HepG2 (cell line): ENCODE data around the gene HDAC10. TPM values are rescaled to one million over a fixed set of nuclear protein-coding genes. Genes with fewer than 3 reads are reported as not detected.

Experiments
- BCL6 ChIP-seq: IDR thresholded peaks from 2 replicates; pipeline ENCODE4 v1.6.1; 2016; ENCODE audit warnings: missing genetic modification reagents, missing compliant biosample characterization
- GPN1 ChIP-seq: sonication (generic); formaldehyde crosslinking; IDR thresholded peaks from 2 replicates; pipeline ENCODE4 v1.5.1; 2020; ENCODE audit warnings: missing genetic modification reagents, borderline replicate concordance
- NFE2L2 ChIP-seq: fragments of 150-350 bp; IDR thresholded peaks from 2 replicates; pipeline ENCODE4 v1.6.1; 2014; ENCODE audit warnings: low read length
- SP140L ChIP-seq: sonication (generic); formaldehyde crosslinking; IDR thresholded peaks from 2 replicates; pipeline ENCODE4 v1.4.0; 2020; ENCODE audit warnings: missing genetic modification reagents, borderline replicate concordance
- ZNF550 ChIP-seq: sonication (generic); formaldehyde crosslinking; IDR thresholded peaks from 2 replicates; pipeline ENCODE4 v1.4.0; 2020; ENCODE audit warnings: mild to moderate bottlenecking, missing genetic modification reagents, borderline replicate concordance
- ZNF619 ChIP-seq: sonication (generic); formaldehyde crosslinking; IDR thresholded peaks from 2 replicates; pipeline ENCODE4 v1.4.0; 2020; ENCODE audit warnings: mild to moderate bottlenecking, missing genetic modification reagents
- polyA plus RNA-seq, 8 experiments: library from polyadenylated mRNA; depleted of rRNA in 3 of 8; stranded (reverse) in 7 of 8; unstranded in 1 of 8; fragments of >200 nt; fragmentation: Illumina TruSeq in 4 of 8; extraction: Trizol in 4 of 8; gene quantifications; 2 replicates each; pipeline versions ENCODE4 v1.2.1 to v1.2.3, GENCODE V29; 2011 to 2016; ENCODE audit warnings: low read depth in 4 of 8, missing spikeins in 1 of 8, mixed read lengths in 1 of 8; ENCODE audit not compliant: insufficient read depth in 1 of 8
- total RNA-seq, 5 experiments: library from RNA; depleted of rRNA; stranded (reverse); fragments of >200 nt; fragmentation: Illumina TruSeq; extraction: Trizol; gene quantifications; 2 replicates each; pipeline ENCODE4 v1.2.3, GENCODE V29; 2016; ENCODE audit warnings: low read depth in 1 of 5
- TF ChIP-seq, protein P1 (sequence below): sonication (generic); formaldehyde crosslinking; conservative IDR thresholded peaks from 2 replicates; pipeline ENCODE4 v1.8.1; 2023; ENCODE audit warnings: missing genetic modification reagents
- TF ChIP-seq, protein P2 (sequence below): sonication (generic); formaldehyde crosslinking; IDR thresholded peaks from 2 replicates; pipeline ENCODE4 v1.4.0; 2020; ENCODE audit warnings: missing genetic modification reagents
- TF ChIP-seq, protein P3 (sequence below): sonication (generic); formaldehyde crosslinking; IDR thresholded peaks from 2 replicates; pipeline ENCODE4 v1.9.0; 2021; ENCODE audit warnings: missing genetic modification reagents, borderline replicate concordance
- TF ChIP-seq, protein P4 (sequence below): sonication (generic); formaldehyde crosslinking; IDR thresholded peaks from 2 replicates; pipeline ENCODE4 v1.4.0; 2020; ENCODE audit warnings: missing genetic modification reagents
- TF ChIP-seq, protein P5 (sequence below): sonication (generic); formaldehyde crosslinking; IDR thresholded peaks from 2 replicates; pipeline ENCODE4 v1.8.0; 2022; ENCODE audit warnings: mild to moderate bottlenecking, missing genetic modification reagents; ENCODE audit not compliant: insufficient replicate concordance
- TF ChIP-seq, protein P6 (sequence below): IDR thresholded peaks from 2 replicates; pipeline ENCODE4 v1.6.1; 2016; ENCODE audit warnings: low read depth, control low read depth
- TF ChIP-seq, protein P7 (sequence below): sonication (generic); formaldehyde crosslinking; IDR thresholded peaks from 2 replicates; pipeline ENCODE4 v1.4.0; 2020; ENCODE audit warnings: mild to moderate bottlenecking, missing genetic modification reagents

HDAC10 gene
- total and polyA plus RNA-seq, 2 of the 13 experiments (the other 11 are each of a cell fraction or from before 2014, with no cell fraction given) = 13.9 to 14.9 TPM

DNA sequence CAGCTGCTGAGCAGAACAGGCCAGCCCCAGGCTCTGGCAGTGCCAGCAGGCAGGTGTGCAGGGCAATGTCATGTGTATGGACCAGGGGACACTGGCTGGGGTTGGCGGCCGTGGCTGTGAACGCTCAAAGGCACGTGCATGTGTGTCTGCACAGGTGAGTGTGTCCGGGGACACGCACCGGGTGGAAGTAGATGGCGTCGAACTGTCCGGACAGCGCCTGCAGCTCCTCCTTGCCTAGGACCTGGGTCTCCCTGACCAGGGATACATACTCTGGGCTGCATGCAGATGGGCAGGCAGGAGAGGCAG is 863 bp downstream of the HDAC10 start (continued):
- TF ChIP-seq, protein P1, sequence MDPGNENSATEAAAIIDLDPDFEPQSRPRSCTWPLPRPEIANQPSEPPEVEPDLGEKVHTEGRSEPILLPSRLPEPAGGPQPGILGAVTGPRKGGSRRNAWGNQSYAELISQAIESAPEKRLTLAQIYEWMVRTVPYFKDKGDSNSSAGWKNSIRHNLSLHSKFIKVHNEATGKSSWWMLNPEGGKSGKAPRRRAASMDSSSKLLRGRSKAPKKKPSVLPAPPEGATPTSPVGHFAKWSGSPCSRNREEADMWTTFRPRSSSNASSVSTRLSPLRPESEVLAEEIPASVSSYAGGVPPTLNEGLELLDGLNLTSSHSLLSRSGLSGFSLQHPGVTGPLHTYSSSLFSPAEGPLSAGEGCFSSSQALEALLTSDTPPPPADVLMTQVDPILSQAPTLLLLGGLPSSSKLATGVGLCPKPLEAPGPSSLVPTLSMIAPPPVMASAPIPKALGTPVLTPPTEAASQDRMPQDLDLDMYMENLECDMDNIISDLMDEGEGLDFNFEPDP = 0 out of 2 replicates have a peak, but pooled peaks have one; percentile 46
- no peak for TF ChIP-seq ZNF619 (CRISPR knock-in tag)
- TF ChIP-seq ZNF550 (CRISPR knock-in tag) = no peak
- TF ChIP-seq, protein P2, sequence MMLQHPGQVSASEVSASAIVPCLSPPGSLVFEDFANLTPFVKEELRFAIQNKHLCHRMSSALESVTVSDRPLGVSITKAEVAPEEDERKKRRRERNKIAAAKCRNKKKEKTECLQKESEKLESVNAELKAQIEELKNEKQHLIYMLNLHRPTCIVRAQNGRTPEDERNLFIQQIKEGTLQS = no peak
- no peak for TF ChIP-seq NFE2L2
- TF ChIP-seq, protein P3, sequence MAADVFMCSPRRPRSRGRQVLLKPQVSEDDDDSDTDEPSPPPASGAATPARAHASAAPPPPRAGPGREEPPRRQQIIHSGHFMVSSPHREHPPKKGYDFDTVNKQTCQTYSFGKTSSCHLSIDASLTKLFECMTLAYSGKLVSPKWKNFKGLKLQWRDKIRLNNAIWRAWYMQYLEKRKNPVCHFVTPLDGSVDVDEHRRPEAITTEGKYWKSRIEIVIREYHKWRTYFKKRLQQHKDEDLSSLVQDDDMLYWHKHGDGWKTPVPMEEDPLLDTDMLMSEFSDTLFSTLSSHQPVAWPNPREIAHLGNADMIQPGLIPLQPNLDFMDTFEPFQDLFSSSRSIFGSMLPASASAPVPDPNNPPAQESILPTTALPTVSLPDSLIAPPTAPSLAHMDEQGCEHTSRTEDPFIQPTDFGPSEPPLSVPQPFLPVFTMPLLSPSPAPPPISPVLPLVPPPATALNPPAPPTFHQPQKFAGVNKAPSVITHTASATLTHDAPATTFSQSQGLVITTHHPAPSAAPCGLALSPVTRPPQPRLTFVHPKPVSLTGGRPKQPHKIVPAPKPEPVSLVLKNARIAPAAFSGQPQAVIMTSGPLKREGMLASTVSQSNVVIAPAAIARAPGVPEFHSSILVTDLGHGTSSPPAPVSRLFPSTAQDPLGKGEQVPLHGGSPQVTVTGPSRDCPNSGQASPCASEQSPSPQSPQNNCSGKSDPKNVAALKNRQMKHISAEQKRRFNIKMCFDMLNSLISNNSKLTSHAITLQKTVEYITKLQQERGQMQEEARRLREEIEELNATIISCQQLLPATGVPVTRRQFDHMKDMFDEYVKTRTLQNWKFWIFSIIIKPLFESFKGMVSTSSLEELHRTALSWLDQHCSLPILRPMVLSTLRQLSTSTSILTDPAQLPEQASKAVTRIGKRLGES (CRISPR knock-in tag) = no peak
- TF ChIP-seq, protein P4, sequence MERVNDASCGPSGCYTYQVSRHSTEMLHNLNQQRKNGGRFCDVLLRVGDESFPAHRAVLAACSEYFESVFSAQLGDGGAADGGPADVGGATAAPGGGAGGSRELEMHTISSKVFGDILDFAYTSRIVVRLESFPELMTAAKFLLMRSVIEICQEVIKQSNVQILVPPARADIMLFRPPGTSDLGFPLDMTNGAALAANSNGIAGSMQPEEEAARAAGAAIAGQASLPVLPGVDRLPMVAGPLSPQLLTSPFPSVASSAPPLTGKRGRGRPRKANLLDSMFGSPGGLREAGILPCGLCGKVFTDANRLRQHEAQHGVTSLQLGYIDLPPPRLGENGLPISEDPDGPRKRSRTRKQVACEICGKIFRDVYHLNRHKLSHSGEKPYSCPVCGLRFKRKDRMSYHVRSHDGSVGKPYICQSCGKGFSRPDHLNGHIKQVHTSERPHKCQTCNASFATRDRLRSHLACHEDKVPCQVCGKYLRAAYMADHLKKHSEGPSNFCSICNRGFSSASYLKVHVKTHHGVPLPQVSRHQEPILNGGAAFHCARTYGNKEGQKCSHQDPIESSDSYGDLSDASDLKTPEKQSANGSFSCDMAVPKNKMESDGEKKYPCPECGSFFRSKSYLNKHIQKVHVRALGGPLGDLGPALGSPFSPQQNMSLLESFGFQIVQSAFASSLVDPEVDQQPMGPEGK = 0 out of 2 replicates have a peak, but pooled peaks have one; percentile 4
- TF ChIP-seq, protein P5, sequence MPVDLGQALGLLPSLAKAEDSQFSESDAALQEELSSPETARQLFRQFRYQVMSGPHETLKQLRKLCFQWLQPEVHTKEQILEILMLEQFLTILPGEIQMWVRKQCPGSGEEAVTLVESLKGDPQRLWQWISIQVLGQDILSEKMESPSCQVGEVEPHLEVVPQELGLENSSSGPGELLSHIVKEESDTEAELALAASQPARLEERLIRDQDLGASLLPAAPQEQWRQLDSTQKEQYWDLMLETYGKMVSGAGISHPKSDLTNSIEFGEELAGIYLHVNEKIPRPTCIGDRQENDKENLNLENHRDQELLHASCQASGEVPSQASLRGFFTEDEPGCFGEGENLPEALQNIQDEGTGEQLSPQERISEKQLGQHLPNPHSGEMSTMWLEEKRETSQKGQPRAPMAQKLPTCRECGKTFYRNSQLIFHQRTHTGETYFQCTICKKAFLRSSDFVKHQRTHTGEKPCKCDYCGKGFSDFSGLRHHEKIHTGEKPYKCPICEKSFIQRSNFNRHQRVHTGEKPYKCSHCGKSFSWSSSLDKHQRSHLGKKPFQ (CRISPR knock-in tag) = no peak
- no peak for TF ChIP-seq SP140L
- TF ChIP-seq BCL6 (CRISPR knock-in tag) = no peak
- TF ChIP-seq, protein P6, sequence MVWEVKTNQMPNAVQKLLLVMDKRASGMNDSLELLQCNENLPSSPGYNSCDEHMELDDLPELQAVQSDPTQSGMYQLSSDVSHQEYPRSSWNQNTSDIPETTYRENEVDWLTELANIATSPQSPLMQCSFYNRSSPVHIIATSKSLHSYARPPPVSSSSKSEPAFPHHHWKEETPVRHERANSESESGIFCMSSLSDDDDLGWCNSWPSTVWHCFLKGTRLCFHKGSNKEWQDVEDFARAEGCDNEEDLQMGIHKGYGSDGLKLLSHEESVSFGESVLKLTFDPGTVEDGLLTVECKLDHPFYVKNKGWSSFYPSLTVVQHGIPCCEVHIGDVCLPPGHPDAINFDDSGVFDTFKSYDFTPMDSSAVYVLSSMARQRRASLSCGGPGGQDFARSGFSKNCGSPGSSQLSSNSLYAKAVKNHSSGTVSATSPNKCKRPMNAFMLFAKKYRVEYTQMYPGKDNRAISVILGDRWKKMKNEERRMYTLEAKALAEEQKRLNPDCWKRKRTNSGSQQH (CRISPR knock-in tag) = no peak
- TF ChIP-seq GPN1 (CRISPR knock-in tag) = peak; percentile 56; the same call in 1 of the 2 replicates
- TF ChIP-seq, protein P7, sequence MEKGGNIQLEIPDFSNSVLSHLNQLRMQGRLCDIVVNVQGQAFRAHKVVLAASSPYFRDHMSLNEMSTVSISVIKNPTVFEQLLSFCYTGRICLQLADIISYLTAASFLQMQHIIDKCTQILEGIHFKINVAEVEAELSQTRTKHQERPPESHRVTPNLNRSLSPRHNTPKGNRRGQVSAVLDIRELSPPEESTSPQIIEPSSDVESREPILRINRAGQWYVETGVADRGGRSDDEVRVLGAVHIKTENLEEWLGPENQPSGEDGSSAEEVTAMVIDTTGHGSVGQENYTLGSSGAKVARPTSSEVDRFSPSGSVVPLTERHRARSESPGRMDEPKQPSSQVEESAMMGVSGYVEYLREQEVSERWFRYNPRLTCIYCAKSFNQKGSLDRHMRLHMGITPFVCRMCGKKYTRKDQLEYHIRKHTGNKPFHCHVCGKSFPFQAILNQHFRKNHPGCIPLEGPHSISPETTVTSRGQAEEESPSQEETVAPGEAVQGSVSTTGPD (CRISPR knock-in tag) = no peak
